ENCODE data around the gene AGAP5.
"Not testable (repeated sequence)": the region's sequence is repeated elsewhere in the genome, so short reads cannot be mapped to it uniquely, and the experiment has no call there.

GRCh38 chr10:73714483-73714882 lies 16.6 kb upstream of the AGAP5 start:
- TF ChIP-seq POLR2A (IDR thresholded peaks at IDR 0.05; ENCODE audit: low read depth, low read length); MAZ (IDR thresholded peaks at IDR 0.05; ENCODE audit: borderline replicate concordance, low read depth, low read length); FOS (IDR thresholded peaks at IDR 0.05; ENCODE audit: low read depth, low read length); USF2 (IDR thresholded peaks at IDR 0.05; ENCODE audit: low read depth, low read length); MXI1 (IDR thresholded peaks at IDR 0.05; ENCODE audit: borderline replicate concordance, low read depth, low read length); SMC3 (IDR thresholded peaks at IDR 0.05; ENCODE audit: low read depth, low read length); CEBPB (IDR thresholded peaks at IDR 0.05; ENCODE audit: low read depth, low read length); RAD21 (IDR thresholded peaks at IDR 0.05; ENCODE audit: low read length); BHLHE40 (IDR thresholded peaks at IDR 0.05; ENCODE audit: low read depth, low read length); RCOR1 (IDR thresholded peaks at IDR 0.05; ENCODE audit: insufficient replicate concordance, low read length): not testable (repeated sequence)
- TF ChIP-seq, protein P1, sequence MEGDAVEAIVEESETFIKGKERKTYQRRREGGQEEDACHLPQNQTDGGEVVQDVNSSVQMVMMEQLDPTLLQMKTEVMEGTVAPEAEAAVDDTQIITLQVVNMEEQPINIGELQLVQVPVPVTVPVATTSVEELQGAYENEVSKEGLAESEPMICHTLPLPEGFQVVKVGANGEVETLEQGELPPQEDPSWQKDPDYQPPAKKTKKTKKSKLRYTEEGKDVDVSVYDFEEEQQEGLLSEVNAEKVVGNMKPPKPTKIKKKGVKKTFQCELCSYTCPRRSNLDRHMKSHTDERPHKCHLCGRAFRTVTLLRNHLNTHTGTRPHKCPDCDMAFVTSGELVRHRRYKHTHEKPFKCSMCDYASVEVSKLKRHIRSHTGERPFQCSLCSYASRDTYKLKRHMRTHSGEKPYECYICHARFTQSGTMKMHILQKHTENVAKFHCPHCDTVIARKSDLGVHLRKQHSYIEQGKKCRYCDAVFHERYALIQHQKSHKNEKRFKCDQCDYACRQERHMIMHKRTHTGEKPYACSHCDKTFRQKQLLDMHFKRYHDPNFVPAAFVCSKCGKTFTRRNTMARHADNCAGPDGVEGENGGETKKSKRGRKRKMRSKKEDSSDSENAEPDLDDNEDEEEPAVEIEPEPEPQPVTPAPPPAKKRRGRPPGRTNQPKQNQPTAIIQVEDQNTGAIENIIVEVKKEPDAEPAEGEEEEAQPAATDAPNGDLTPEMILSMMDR (conservative IDR thresholded peaks at IDR 0.05; ENCODE audit: low read depth, low read length) = not testable (repeated sequence)
